IPS DF 19.7 (cell line): ENCODE data around the gene ZNF816.
"Not testable (repeated sequence)": the region's sequence is repeated elsewhere in the genome, so short reads cannot be mapped to it uniquely, and the experiment has no call there.

ENCODE experiments used
- DNase-seq: peaks from one replicate; pipeline ENCODE4 v3.0.0-alpha.2; 2013; ENCODE audit warnings: low read depth, low spot score

The ZNF816 gene

GRCh38 chr19:52959613-52960295 lies 2.9 kb downstream of the ZNF816 start:
- no peak for DNase-seq

- DNase-seq = no peak
Observed at GRCh38 chr19:52957591-52957990, 5.1 kb downstream of the ZNF816 start.

- DNase-seq = no peak
Observed at GRCh38 chr19:52956917-52957316, 5.8 kb downstream of the ZNF816 start.

- DNase-seq = no peak
Observed at GRCh38 chr19:52949422-52949821, 13.3 kb downstream of the ZNF816 start.

- DNase-seq = no peak
Observed at GRCh38 chr19:52948025-52948770, 14.5 kb downstream of the ZNF816 start.

- peak; percentile 91 for DNase-seq
Observed at GRCh38 chr19:52946322-52947310, 16.1 kb downstream of the ZNF816 start.

GRCh38 chr19:52945652-52946321 lies 16.9 kb downstream of the ZNF816 start:
- DNase-seq = no peak

GRCh38 chr19:52944703-52945493 lies 17.8 kb downstream of the ZNF816 start:
- DNase-seq = not testable (repeated sequence)

- no peak for DNase-seq
Observed at GRCh38 chr19:52943884-52944643, 18.6 kb downstream of the ZNF816 start.

GRCh38 chr19:52943134-52943883 lies 19.4 kb downstream of the ZNF816 start:
- no peak for DNase-seq

- DNase-seq = no peak
Observed at GRCh38 chr19:52942386-52943133, 20.1 kb downstream of the ZNF816 start.

- no peak for DNase-seq
Observed at GRCh38 chr19:52941941-52942385, 20.7 kb downstream of the ZNF816 start.

- DNase-seq = not testable (repeated sequence)
Observed at GRCh38 chr19:52941523-52941922, 21.2 kb downstream of the ZNF816 start.

GRCh38 chr19:52940905-52941304 lies 21.8 kb downstream of the ZNF816 start:
- not testable (repeated sequence) for DNase-seq

GRCh38 chr19:52938761-52939160 lies 23.9 kb downstream of the ZNF816 start:
- DNase-seq = no peak

- no peak for DNase-seq
Observed at GRCh38 chr19:52936954-52937325, 25.7 kb downstream of the ZNF816 start.

GRCh38 chr19:52936151-52936953 lies 26.3 kb downstream of the ZNF816 start:
- no peak for DNase-seq
